HCT116 (cell line): ENCODE data around the gene SLC44A1.

Experiments
- CTCF ChIP-seq, 3 experiments: fragments of 200-600 bp in 1 of 3; sonication (generic) in 1 of 3; IDR thresholded peaks in 2 of 3; conservative IDR thresholded peaks in 1 of 3; 2 replicates each; pipeline ENCODE4 v1.5.1; 2012 to 2017; ENCODE audit warnings: low read depth in 2 of 3, low read length in 2 of 3, antibody characterized with exemption in 1 of 3, borderline replicate concordance in 1 of 3, control low read depth in 1 of 3, mild to moderate bottlenecking in 1 of 3, mixed read lengths in 1 of 3, mixed run types in 1 of 3, moderate library complexity in 1 of 3; ENCODE audit not compliant: insufficient read depth in 1 of 3
- MAX ChIP-seq: IDR thresholded peaks from 2 replicates; pipeline ENCODE4 v1.6.1; 2012
- POLR2A ChIP-seq: IDR thresholded peaks from 2 replicates; pipeline ENCODE4 v1.7.0; 2011; ENCODE audit warnings: borderline replicate concordance; ENCODE audit not compliant: insufficient read depth, insufficient read length; ENCODE audit errors: extremely low read depth
- POLR2AphosphoS5 ChIP-seq: IDR thresholded peaks from 2 replicates; pipeline ENCODE4 v1.6.1; 2011; ENCODE audit warnings: mild to moderate bottlenecking, low read depth, low read length, moderate library complexity
- SP1 ChIP-seq: IDR thresholded peaks from 2 replicates; pipeline ENCODE4 v1.6.1; 2012; ENCODE audit warnings: low read depth
- ZFX ChIP-seq: fragments of 450-650 bp; IDR thresholded peaks from 2 replicates; pipeline ENCODE4 v1.6.1; 2017

- TF ChIP-seq POLR2AphosphoS5 (no peak), SP1 (no peak), CTCF (IDR thresholded peaks at IDR 0.05 in 2 of 3, conservative IDR thresholded peaks at IDR 0.05 in 1 of 3; ENCODE audit: borderline replicate concordance in 1 of 3, insufficient read depth in 1 of 3, low read depth in 2 of 3, low read length in 2 of 3) (no peak), ZFX (no peak), POLR2A (no peak), MAX (no peak)
Observed at GRCh38 chr9:105455836-105456475, 211.5 kb downstream of the SLC44A1 start.
